Esophagus muscularis mucosa (tissue), 3 donors: ENCODE results near the gene FJX1.

ENCODE experiments used
- CTCF ChIP-seq, 3 experiments: fragments of 200-600 bp in 2 of 3; fragments of 450-650 bp in 1 of 3; sonication (generic) in 2 of 3; IDR thresholded peaks; one replicate each; pipeline ENCODE4 v1.5.1; 2017 to 2019; ENCODE audit warnings: antibody characterized with exemption in 3 of 3, mild to moderate bottlenecking in 2 of 3, moderate library complexity in 1 of 3
- POLR2A ChIP-seq: fragments of 450-650 bp; IDR thresholded peaks from one replicate; pipeline ENCODE4 v1.6.1; 2017; ENCODE audit warnings: antibody characterized with exemption, moderate library complexity, mild to moderate bottlenecking, low read depth
- POLR2AphosphoS5 ChIP-seq, 2 donors: sonication (generic); formaldehyde crosslinking; IDR thresholded peaks; one replicate each; pipeline ENCODE4 v1.6.1; 2017; ENCODE audit warnings: antibody characterized with exemption in 2 of 2

DNA sequence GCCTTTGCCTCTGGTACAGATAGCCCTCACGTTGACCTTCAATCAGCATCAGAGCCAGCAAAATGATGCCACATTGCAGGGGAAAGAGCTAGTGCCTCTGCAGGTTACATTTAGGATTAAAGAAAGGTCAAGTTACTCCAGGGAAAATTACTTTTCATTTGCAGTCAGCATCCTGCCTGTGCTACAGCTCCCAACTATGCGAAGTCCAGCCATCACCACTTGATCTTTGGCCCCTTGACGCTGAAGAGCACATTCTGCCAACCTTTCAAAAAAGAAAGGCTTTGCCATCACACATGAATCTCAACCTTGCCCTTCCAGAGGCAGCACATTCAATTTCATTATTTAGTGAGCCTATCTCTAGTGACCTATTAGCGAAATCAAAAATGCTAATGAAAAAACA, 11.3 kb downstream of the FJX1 start:
- TF ChIP-seq CTCF (IDR thresholded peaks at IDR 0.05) (no peak), POLR2A (no peak), POLR2AphosphoS5 (IDR thresholded peaks at IDR 0.05) (no peak)
